Ectodermal cell (in vitro differentiated cells): ENCODE measurements around the gene BLVRA.

Experiments
- H3K27ac ChIP-seq: 2 replicates; pipeline ENCODE4 v1.7.0; 2013; ENCODE audit warnings: mild to moderate bottlenecking, low read depth, low read length; ENCODE audit not compliant: insufficient read depth, poor library complexity, severe bottlenecking
- H3K27me3 ChIP-seq: 2 replicates; pipeline ENCODE4 v1.7.0; 2013; ENCODE audit warnings: mild to moderate bottlenecking, low read length; ENCODE audit not compliant: insufficient read depth, control insufficient read depth, poor library complexity, severe bottlenecking
- H3K36me3 ChIP-seq: one replicate; pipeline ENCODE4 v1.7.0; 2013; ENCODE audit warnings: low read length; ENCODE audit not compliant: control insufficient read depth, insufficient read depth
- H3K4me1 ChIP-seq: one replicate; pipeline ENCODE4 v1.7.0; 2013; ENCODE audit warnings: low read length; ENCODE audit not compliant: control insufficient read depth, insufficient read depth
- H3K4me3 ChIP-seq: 2 replicates; pipeline ENCODE4 v1.7.0; 2013; ENCODE audit warnings: low read depth, low read length, control low read depth; ENCODE audit not compliant: insufficient read depth
- H3K9me3 ChIP-seq: 2 replicates; pipeline ENCODE4 v1.7.0; 2013; ENCODE audit warnings: mild to moderate bottlenecking, low read length, moderate library complexity; ENCODE audit not compliant: control insufficient read depth
- WGBS, 2 experiments: methylation state at CpG; one replicate each; pipeline ENCODE4 v1.1.7; 2013; ENCODE audit warnings: missing lambda C conversion rate in 2 of 2; 5-methylcytosine and 5-hydroxymethylcytosine counted together

Gene BLVRA

DNA sequence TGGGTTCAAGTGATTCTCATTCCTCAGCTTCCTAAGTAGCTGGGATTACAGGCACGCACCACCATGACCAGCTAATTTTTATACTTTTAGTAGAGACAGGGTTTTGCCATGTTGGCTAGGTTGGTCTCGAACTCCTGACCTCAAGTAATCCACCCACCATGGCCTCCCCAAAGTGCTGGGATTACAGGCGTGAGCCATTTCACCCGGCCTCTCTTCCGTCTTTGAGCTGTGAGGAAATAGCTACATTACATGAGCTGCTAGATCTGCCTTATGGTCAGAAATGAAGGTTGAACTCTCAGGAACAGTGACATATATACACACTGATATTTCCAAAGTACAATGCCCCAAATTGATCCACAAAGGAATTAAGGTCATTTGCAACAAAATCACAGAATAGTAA lies 2.4 kb downstream of the BLVRA start:
- no peak overlapping the region for H3K27ac ChIP-seq
- WGBS, 2 experiments = 90 to 93% methylated on average over 5 of the region's 5 CpGs
- peaks cover 11% of the 10 kb centered on the region for H3K4me1 ChIP-seq
- peaks cover 42% of the 10 kb centered on the region for H3K27me3 ChIP-seq
- H3K36me3 ChIP-seq = no peaks in the 10 kb centered on the region
- H3K9me3 ChIP-seq = no peaks in the 10 kb centered on the region
- no peak overlapping the region for H3K4me3 ChIP-seq

- Histone ChIP-seq H3K27ac (no peak overlapping the region), H3K4me3 (no peak overlapping the region), H3K27me3 (peaks cover 42% of the 10 kb centered on the region), H3K9me3 (no peaks in the 10 kb centered on the region), H3K4me1 (peaks cover 11% of the 10 kb centered on the region), H3K36me3 (no peaks in the 10 kb centered on the region)
- 100% methylated on average over 1 of the region's 1 CpG for WGBS, 2 experiments
Observed at GRCh38 chr7:43761382-43761781, 2.9 kb downstream of the BLVRA start.

DNA sequence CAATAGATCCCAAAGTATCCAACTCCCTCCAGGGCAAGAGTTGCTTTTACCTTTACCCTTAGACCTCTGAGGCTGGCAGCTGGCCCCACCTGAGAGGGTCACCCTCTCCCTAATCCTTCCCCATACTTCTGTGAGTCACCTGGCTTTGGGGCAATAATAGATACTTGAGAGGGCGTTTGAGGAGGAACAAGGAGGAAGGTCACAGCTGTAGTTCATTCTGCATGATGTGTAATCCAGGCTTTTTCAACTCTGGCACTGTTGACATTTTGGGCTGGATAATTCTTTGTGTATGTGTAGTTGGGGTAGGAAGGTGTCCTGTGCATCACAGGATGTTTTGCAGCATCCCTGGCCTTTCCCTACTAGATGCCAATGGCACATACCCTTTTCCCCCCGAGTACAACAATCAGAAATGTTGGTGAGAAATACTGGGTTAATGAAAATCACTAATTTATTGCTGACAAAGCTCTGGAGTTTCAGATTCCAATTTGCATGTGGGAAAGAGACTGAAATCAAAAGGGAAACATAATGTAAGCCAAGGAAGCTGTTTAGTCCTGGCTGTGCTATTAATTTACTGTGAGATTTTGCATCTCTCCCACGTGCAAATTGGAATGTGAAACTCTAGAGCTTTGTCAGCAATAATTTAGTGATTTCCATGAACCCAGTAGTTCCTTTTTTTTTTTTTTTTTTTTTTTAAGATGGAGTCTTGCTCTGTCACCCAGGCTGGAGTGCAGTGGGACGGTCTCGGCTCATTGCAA lies 3.6 kb downstream of the BLVRA start:
- WGBS, 2 experiments = 85 to 90% methylated on average over 5 of the region's 5 CpGs
- peaks cover 35% of the 10 kb centered on the region for H3K27me3 ChIP-seq

GRCh38 chr7:43763183-43763582 lies 4.7 kb downstream of the BLVRA start:
- Histone ChIP-seq H3K27me3 (peaks cover 24% of the 10 kb centered on the region), H3K9me3 (no peaks in the 10 kb centered on the region)
- 45 to 48% methylated on average over 3 of the region's 3 CpGs for WGBS, 2 experiments

More for the DNA sequence above, 3.6 kb downstream of the BLVRA start:
- Histone ChIP-seq H3K4me1 (peaks cover 11% of the 10 kb centered on the region), H3K9me3 (no peaks in the 10 kb centered on the region), H3K27ac (no peak overlapping the region), H3K4me3 (no peak overlapping the region), H3K36me3 (no peaks in the 10 kb centered on the region)

GRCh38 chr7:43764039-43764761 lies 5.7 kb downstream of the BLVRA start:
- 79 to 80% methylated on average over 8 to 9 of the region's 9 CpGs for WGBS, 2 experiments
- Histone ChIP-seq H3K4me3 (no peak overlapping the region), H3K9me3 (no peaks in the 10 kb centered on the region), H3K27ac (no peak overlapping the region), H3K4me1 (peaks cover 7% of the 10 kb centered on the region), H3K27me3 (peaks cover 14% of the 10 kb centered on the region), H3K36me3 (no peaks in the 10 kb centered on the region)

More at GRCh38 chr7:43763183-43763582, 4.7 kb downstream of the BLVRA start:
- peaks cover 7% of the 10 kb centered on the region for H3K4me1 ChIP-seq
- H3K4me3 ChIP-seq = no peak overlapping the region
- no peak overlapping the region for H3K27ac ChIP-seq
- H3K36me3 ChIP-seq = no peaks in the 10 kb centered on the region

GRCh38 chr7:43764807-43765491 lies 6.5 kb downstream of the BLVRA start:
- peaks cover 7% of the 10 kb centered on the region for H3K4me1 ChIP-seq
- no peak overlapping the region for H3K4me3 ChIP-seq
- peaks cover 6% of the 10 kb centered on the region for H3K27me3 ChIP-seq
- H3K36me3 ChIP-seq = no peaks in the 10 kb centered on the region
- H3K27ac ChIP-seq = no peak overlapping the region
- 85 to 87% methylated on average over 10 of the region's 10 CpGs for WGBS, 2 experiments
- H3K9me3 ChIP-seq = no peaks in the 10 kb centered on the region

DNA sequence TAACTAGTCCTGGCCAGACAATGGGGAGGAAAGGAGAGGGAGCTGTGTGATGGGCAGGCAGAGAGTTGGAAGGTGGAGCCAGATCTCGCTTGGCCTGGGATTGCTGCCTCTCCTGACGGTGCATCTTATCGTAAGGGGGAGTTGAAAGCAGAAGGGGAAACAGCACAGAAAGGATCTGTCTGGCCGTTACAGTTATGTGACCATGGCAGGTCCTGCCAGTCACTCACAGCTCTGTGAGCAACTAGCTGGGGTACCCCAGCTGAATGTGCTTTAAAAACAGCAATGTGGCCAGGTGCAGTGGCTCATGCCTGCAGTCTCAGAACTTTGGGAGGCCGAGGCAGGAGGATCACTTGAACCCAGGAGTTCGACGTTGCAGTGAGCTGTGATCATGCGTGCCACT lies 8.1 kb downstream of the BLVRA start:
- Histone ChIP-seq H3K4me1 (peaks cover 7% of the 10 kb centered on the region), H3K27me3 (no peaks in the 10 kb centered on the region), H3K27ac (no peak overlapping the region), H3K9me3 (no peaks in the 10 kb centered on the region), H3K4me3 (no peak overlapping the region), H3K36me3 (no peaks in the 10 kb centered on the region)
- 61 to 62% methylated on average over 8 of the region's 8 CpGs for WGBS, 2 experiments

DNA sequence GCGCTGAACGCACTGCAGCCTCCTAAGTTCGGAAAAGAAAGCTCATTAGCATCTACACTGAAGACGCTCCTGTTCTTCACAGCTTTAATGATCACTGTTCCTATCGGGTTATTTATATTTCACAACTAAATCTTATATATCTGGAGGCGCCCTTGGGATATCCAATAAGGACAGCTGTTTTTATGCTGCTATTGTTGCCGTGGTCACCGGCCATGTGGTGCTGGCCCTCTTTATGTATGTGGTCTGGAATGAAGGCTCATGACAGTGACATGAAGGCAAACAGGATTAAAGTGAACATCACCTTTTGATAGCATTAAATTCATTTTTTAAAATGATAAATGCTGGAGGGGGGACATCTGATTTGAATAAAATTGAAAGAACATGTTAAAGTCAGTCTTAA lies 8.8 kb downstream of the BLVRA start:
- Histone ChIP-seq H3K27me3 (no peaks in the 10 kb centered on the region), H3K9me3 (no peaks in the 10 kb centered on the region), H3K4me3 (no peak overlapping the region), H3K4me1 (peaks cover 7% of the 10 kb centered on the region), H3K36me3 (no peaks in the 10 kb centered on the region), H3K27ac (no peak overlapping the region)
- 91 to 92% methylated on average over 8 of the region's 8 CpGs for WGBS, 2 experiments

- Histone ChIP-seq H3K27me3 (no peaks in the 10 kb centered on the region), H3K9me3 (no peaks in the 10 kb centered on the region), H3K4me3 (no peak overlapping the region), H3K27ac (no peak overlapping the region), H3K4me1 (peaks cover 3% of the 10 kb centered on the region), H3K36me3 (no peaks in the 10 kb centered on the region)
- 78 to 84% methylated on average over 9 of the region's 9 CpGs for WGBS, 2 experiments
Observed at GRCh38 chr7:43768201-43768886, 9.9 kb downstream of the BLVRA start.

GRCh38 chr7:43768887-43769272 lies 10.4 kb downstream of the BLVRA start:
- Histone ChIP-seq H3K36me3 (no peaks in the 10 kb centered on the region), H3K4me3 (no peak overlapping the region), H3K4me1 (no peaks in the 10 kb centered on the region), H3K27ac (no peak overlapping the region), H3K9me3 (no peaks in the 10 kb centered on the region), H3K27me3 (no peaks in the 10 kb centered on the region)
- WGBS, 2 experiments = 94 to 97% methylated on average over 4 of the region's 4 CpGs
